Body of pancreas (tissue), 4 donors: ENCODE results near the gene IGFN1. TPM values are rescaled to one million over a fixed set of nuclear protein-coding genes. Genes with fewer than 3 reads are reported as not detected.

ENCODE experiments used
- ATAC-seq: fragments of 150-250 bp; one replicate; pipeline ENCODE4 v1.9.1; 2016
- DNase-seq, 4 donors: peaks; one replicate each; pipeline ENCODE4 v3.0.0-alpha.2; 2019
- H3K27ac ChIP-seq, 4 donors: fragments of 200-600 bp; sonication (generic); 1 replicate in 3 of 4; 2 replicates in 1 of 4; pipeline versions ENCODE4 v1.5.1 to v1.6.1; 2016 to 2019; ENCODE audit warnings: mild to moderate bottlenecking in 1 of 4, mixed read lengths in 1 of 4, moderate library complexity in 1 of 4
- H3K27me3 ChIP-seq, 2 donors: fragments of 200-600 bp; sonication (generic); one replicate each; pipeline ENCODE4 v1.6.0; 2016; ENCODE audit warnings: mild to moderate bottlenecking in 1 of 2
- H3K36me3 ChIP-seq, 2 donors: fragments of 200-600 bp; sonication (generic); replicated peaks in 1 of 2; 2 replicates each; pipeline ENCODE4 v1.5.1; 2016; ENCODE audit warnings: low read depth in 2 of 2; ENCODE audit not compliant: insufficient read depth in 1 of 2
- H3K4me1 ChIP-seq: fragments of 200-600 bp; sonication (generic); one replicate; pipeline ENCODE4 v1.6.0; 2016
- H3K4me3 ChIP-seq, 2 donors: fragments of 200-600 bp; sonication (generic); 1 replicate in 1 of 2; 2 replicates in 1 of 2; pipeline ENCODE4 v1.5.1; 2016 to 2019
- H3K9me3 ChIP-seq, 3 donors: fragments of 200-600 bp; sonication (generic); 1 replicate in 2 of 3; 2 replicates in 1 of 3; pipeline ENCODE4 v1.5.1; 2016
- CTCF ChIP-seq, 7 experiments: fragments of 450-650 bp in 4 of 7; fragments of 200-600 bp in 3 of 7; sonication (generic) in 3 of 7; IDR thresholded peaks; one replicate each; pipeline ENCODE4 v1.5.1; 2016 to 2019; ENCODE audit warnings: antibody characterized with exemption in 7 of 7
- POLR2A ChIP-seq, 3 donors: fragments of 450-650 bp; IDR thresholded peaks; one replicate each; pipeline ENCODE4 v1.6.1; 2016; ENCODE audit warnings: antibody characterized with exemption in 3 of 3, mild to moderate bottlenecking in 2 of 3
- whole genome bisulfite sequencing, 2 donors: methylation state at CpG; one replicate each; pipeline ENCODE4 v1.1.5; 2017; 5-methylcytosine and 5-hydroxymethylcytosine counted together
- intact Hi-C: fragments of 100-400 bp; cut with DNase I; formaldehyde crosslinking; loops from one replicate; pipeline ENCODE4 v1.15.1; 2023
- total RNA-seq, 2 donors: library from RNA; depleted of rRNA; stranded (reverse); fragments of >200 nt; gene quantifications; one replicate each; pipeline ENCODE4 v1.1.0, GENCODE V29; 2016

Gene IGFN1
- total RNA-seq, 2 donors from 2014 or later, result 6.9 to 23.1 TPM

- Histone ChIP-seq H3K27me3 (no peaks in the 10 kb centered on the region), H3K36me3 (no peaks in the 10 kb centered on the region), H3K9me3 (no peaks in the 10 kb centered on the region), H3K4me1 (peaks cover 32% of the 10 kb centered on the region), H3K27ac (peak overlapping the region; percentile 99 to 100 (median 99)), H3K4me3 (peak overlapping the region in 1 of 2 donors; percentile 9)
- ATAC-seq (peak; percentile 43), DNase-seq (peak; percentile 69 to 74 (median 71))
- TF ChIP-seq POLR2A (IDR thresholded peaks at IDR 0.05) (peak; percentile 55 to 76 (median 60)), CTCF (IDR thresholded peaks at IDR 0.05) (peak in 6 of 7 experiments; percentile 22 to 66 (median 44))
- intact Hi-C loops, result no loop called here
- 2 to 5% methylated on average over 34 to 48 of the region's 48 CpGs for WGBS, 2 donors
Observed at GRCh38 chr1:201171063-201172036, 19.3 kb upstream of the IGFN1 start.

GRCh38 chr1:201172326-201172725 lies 18.3 kb upstream of the IGFN1 start:
- Histone ChIP-seq H3K27me3 (no peaks in the 10 kb centered on the region), H3K36me3 (no peaks in the 10 kb centered on the region), H3K4me3 (no peak overlapping the region), H3K27ac (peak overlapping the region; percentile 69 to 100 (median 99)), H3K4me1 (peaks cover 22% of the 10 kb centered on the region), H3K9me3 (no peaks in the 10 kb centered on the region)
- WGBS, 2 donors, result 36 to 64% methylated on average over 4 of the region's 4 CpGs
- peak in 1 of 3 donors; percentile 12 for TF ChIP-seq POLR2A (IDR thresholded peaks at IDR 0.05)
- TF ChIP-seq CTCF (IDR thresholded peaks at IDR 0.05), result no peak
- peak; percentile 24 to 54 (median 48) for DNase-seq
- ATAC-seq, result peak; percentile 2
- intact Hi-C loops, result no loop called here

DNA sequence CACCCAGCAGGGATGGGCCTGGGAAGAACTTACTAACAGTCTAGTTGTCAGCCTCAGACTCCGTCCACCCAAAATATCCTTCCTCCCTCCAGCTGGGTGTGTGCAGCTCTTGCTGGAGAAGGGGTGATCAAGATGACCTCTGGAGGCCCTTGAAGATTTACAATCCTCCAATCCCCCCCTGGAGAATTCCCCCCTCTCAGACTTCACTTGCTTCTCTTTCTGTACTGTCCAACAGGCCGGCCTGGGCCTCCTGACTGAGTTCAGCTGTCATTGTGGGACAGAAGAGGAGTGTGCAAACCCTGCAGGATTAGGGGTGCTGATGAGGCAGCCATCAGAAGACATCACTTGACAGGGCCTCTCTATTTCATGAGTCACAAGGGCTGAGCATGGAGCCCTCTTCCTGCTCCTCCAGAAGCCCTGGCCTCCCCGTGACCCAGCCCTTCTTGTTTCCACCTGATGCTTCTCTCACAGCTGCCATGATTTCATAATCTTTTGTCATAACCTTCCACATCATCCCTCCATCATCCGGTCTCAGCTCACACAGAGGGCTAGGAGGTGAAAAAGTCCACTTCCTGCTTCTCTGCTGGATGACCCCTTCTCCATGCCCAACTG lies 17.5 kb upstream of the IGFN1 start:
- Histone ChIP-seq H3K36me3 (no peaks in the 10 kb centered on the region), H3K4me3 (no peak overlapping the region), H3K27ac (peak overlapping the region; percentile 69 to 100 (median 99)), H3K27me3 (no peaks in the 10 kb centered on the region), H3K4me1 (peaks cover 20% of the 10 kb centered on the region), H3K9me3 (no peaks in the 10 kb centered on the region)
- intact Hi-C loops, result no loop called here
- ATAC-seq (no peak), DNase-seq (no peak)
- TF ChIP-seq POLR2A (IDR thresholded peaks at IDR 0.05), result no peak
- no peak for TF ChIP-seq CTCF (IDR thresholded peaks at IDR 0.05)
- 86 to 92% methylated on average over 4 of the region's 4 CpGs for WGBS, 2 donors

GRCh38 chr1:201173736-201174135 lies 16.9 kb upstream of the IGFN1 start:
- Histone ChIP-seq H3K9me3 (no peaks in the 10 kb centered on the region), H3K36me3 (no peaks in the 10 kb centered on the region), H3K27me3 (no peaks in the 10 kb centered on the region), H3K4me3 (no peak overlapping the region), H3K4me1 (peaks cover 20% of the 10 kb centered on the region), H3K27ac (peak overlapping the region in 1 of 4 donors; percentile 9)
- ATAC-seq (no peak), DNase-seq (no peak)
- intact Hi-C loops, result no loop called here
- 16 to 23% methylated on average over 1 of the region's 1 CpG for WGBS, 2 donors
- no peak for TF ChIP-seq POLR2A (IDR thresholded peaks at IDR 0.05)
- TF ChIP-seq CTCF (IDR thresholded peaks at IDR 0.05), result no peak
